A673 (cell line): ENCODE results near the gene SRRM3. TPM values are rescaled to one million over a fixed set of nuclear protein-coding genes. Genes with fewer than 3 reads are reported as not detected.

Experiments
- BruUV-seq: library from RNA; stranded (reverse); fragments of 400-500 nt; replicated peaks from 2 replicates; lab custom pipeline; 2021; lab: Mats Ljungman, UMichigan
- CTCF ChIA-PET: fragments of 300-600 bp; sonication (Branson Sonifier 250); formaldehyde crosslinking; loops from one replicate; lab custom pipeline; 2022; ENCODE audit warnings: antibody characterized with exemption; lab: Charles Lee
- POLR2A ChIA-PET: fragments of 300-600 bp; sonication (Branson Sonifier 250); formaldehyde crosslinking; loops from one replicate; lab custom pipeline; 2022; ENCODE audit warnings: antibody characterized with exemption; ENCODE audit not compliant: low non-redundant PET; lab: Charles Lee
- DNase-seq: peaks from one replicate; pipeline ENCODE4 v3.0.0-alpha.2; 2015; ENCODE audit warnings: low spot score
- H3K27ac ChIP-seq: fragments of 200-600 bp; sonication (generic); 2 replicates; pipeline ENCODE4 v1.5.1; 2016; ENCODE audit warnings: mixed run types, low read depth, mild to moderate bottlenecking, mixed read lengths, antibody characterized with exemption, low read length; ENCODE audit not compliant: poor library complexity, severe bottlenecking
- H3K27me3 ChIP-seq: fragments of 200-600 bp; sonication (generic); replicated peaks from 2 replicates; pipeline ENCODE4 v1.6.1; 2017; ENCODE audit warnings: mixed run types, low read depth, mild to moderate bottlenecking, mixed read lengths, antibody characterized with exemption, low read length; ENCODE audit not compliant: insufficient read depth, poor library complexity
- H3K36me3 ChIP-seq: fragments of 200-600 bp; sonication (generic); 2 replicates; pipeline ENCODE4 v1.6.1; 2016; ENCODE audit warnings: mixed run types, mild to moderate bottlenecking, mixed read lengths, antibody characterized with exemption, low read length; ENCODE audit not compliant: insufficient read depth, poor library complexity, severe bottlenecking
- H3K4me1 ChIP-seq: fragments of 200-600 bp; sonication (generic); 2 replicates; pipeline ENCODE4 v1.6.1; 2017; ENCODE audit warnings: mixed run types, mild to moderate bottlenecking, mixed read lengths, antibody characterized with exemption, low read length; ENCODE audit not compliant: insufficient read depth, poor library complexity, severe bottlenecking
- H3K4me3 ChIP-seq: fragments of 200-600 bp; sonication (generic); 2 replicates; pipeline ENCODE4 v1.5.1; 2016; ENCODE audit warnings: low read depth, mixed run types, mild to moderate bottlenecking, mixed read lengths, low read length; ENCODE audit not compliant: poor library complexity, severe bottlenecking
- H3K9me3 ChIP-seq: fragments of 200-600 bp; sonication (generic); 2 replicates; pipeline ENCODE4 v1.6.1; 2016; ENCODE audit warnings: mixed run types, low read depth, mild to moderate bottlenecking, mixed read lengths, antibody characterized with exemption, low read length; ENCODE audit not compliant: poor library complexity, severe bottlenecking
- CTCF ChIP-seq: fragments of 300-800, 200-600 bp; sonication (generic); conservative IDR thresholded peaks from 2 replicates; pipeline ENCODE4 v1.5.1; 2017; ENCODE audit warnings: low read depth, mild to moderate bottlenecking, antibody characterized with exemption, low read length, moderate library complexity, mixed read lengths
- EZH2 ChIP-seq: fragments of 200-600 bp; sonication (generic); IDR thresholded peaks from 2 replicates; pipeline ENCODE4 v1.6.1; 2017; ENCODE audit warnings: borderline replicate concordance, low read depth, mild to moderate bottlenecking, mixed read lengths, antibody characterized with exemption, low read length; ENCODE audit not compliant: poor library complexity, severe bottlenecking
- intact Hi-C: fragments of 100-400 bp; cut with micrococcal nuclease; formaldehyde crosslinking; loops from one replicate; pipeline ENCODE4 v1.10.0; 2022; ENCODE audit not compliant: unreplicated experiment
- total RNA-seq: library from RNA; stranded (reverse); gene quantifications from 2 replicates; pipeline ENCODE4 v1.2.3, GENCODE V29; 2021

The SRRM3 gene
- total RNA-seq, 1 experiment from 2014 or later, result 1.8 TPM

GRCh38 chr7:76182225-76182960 lies 19.3 kb upstream of the SRRM3 start:
- Histone ChIP-seq H3K4me3 (no peak overlapping the region), H3K9me3 (no peaks in the 10 kb centered on the region), H3K36me3 (no peaks in the 10 kb centered on the region), H3K27ac (no peak overlapping the region), H3K27me3 (no peaks in the 10 kb centered on the region), H3K4me1 (peaks cover 12% of the 10 kb centered on the region)
- DNase-seq, result no peak
- CTCF ChIA-PET, result no interaction called here
- BruUV-seq, result no TSS peak
- intact Hi-C loops, result no loop called here
- no peak for TF ChIP-seq CTCF
- no peak for TF ChIP-seq EZH2
- POLR2A ChIA-PET, result no interaction called here

- peaks cover 9% of the 10 kb centered on the region for H3K4me1 ChIP-seq
- H3K4me3 ChIP-seq, result no peak overlapping the region
- no peaks in the 10 kb centered on the region for H3K9me3 ChIP-seq
- H3K27me3 ChIP-seq, result no peaks in the 10 kb centered on the region
- no TSS peak for BruUV-seq
- ChIA-PET CTCF (no interaction called here), POLR2A (no interaction called here)
- no peak for DNase-seq
- no peaks in the 10 kb centered on the region for H3K36me3 ChIP-seq
- TF ChIP-seq EZH2, result no peak
- no peak for TF ChIP-seq CTCF
- intact Hi-C loops, result no loop called here
- H3K27ac ChIP-seq, result no peak overlapping the region
These were observed 16.4 kb upstream of the SRRM3 start for GRCh38 chr7:76185187-76185896.

- Histone ChIP-seq H3K27me3 (no peaks in the 10 kb centered on the region), H3K9me3 (no peaks in the 10 kb centered on the region), H3K4me1 (peaks cover 9% of the 10 kb centered on the region), H3K36me3 (no peaks in the 10 kb centered on the region), H3K4me3 (no peak overlapping the region), H3K27ac (no peak overlapping the region)
- POLR2A ChIA-PET, result no interaction called here
- BruUV-seq, result no TSS peak
- DNase-seq, result peak; percentile 66
- intact Hi-C loops, result no loop called here
- TF ChIP-seq CTCF, result no peak
- no peak for TF ChIP-seq EZH2
- CTCF ChIA-PET, result interaction anchor here (0.7 to 1.0 kb wide), 2 partner anchors 31 to 104 kb away, joined by 3 read pairs; no protein-coding TSS in a partner anchor
These were observed 14.4 kb upstream of the SRRM3 start for GRCh38 chr7:76187272-76187671.
